Measurements from ENCODE around the gene UCP1. TPM values are rescaled to one million over a fixed set of nuclear protein-coding genes. Genes with fewer than 3 reads are reported as not detected.
A peak's percentile ranks its signal among the peaks of the same experiment; 100 is the strongest.

The UCP1 gene, protein sequence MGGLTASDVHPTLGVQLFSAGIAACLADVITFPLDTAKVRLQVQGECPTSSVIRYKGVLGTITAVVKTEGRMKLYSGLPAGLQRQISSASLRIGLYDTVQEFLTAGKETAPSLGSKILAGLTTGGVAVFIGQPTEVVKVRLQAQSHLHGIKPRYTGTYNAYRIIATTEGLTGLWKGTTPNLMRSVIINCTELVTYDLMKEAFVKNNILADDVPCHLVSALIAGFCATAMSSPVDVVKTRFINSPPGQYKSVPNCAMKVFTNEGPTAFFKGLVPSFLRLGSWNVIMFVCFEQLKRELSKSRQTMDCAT
- total RNA-seq (under 1 TPM in 2 of 7 donors, not detected in 5; 0.18 to 0.46 TPM), polyA plus RNA-seq (not detected)
- long read RNA-seq, donor 1 = 0 reads
- long read RNA-seq, donor 2 = 0 reads
- long read RNA-seq, donor 3 = 0 reads

DNA sequence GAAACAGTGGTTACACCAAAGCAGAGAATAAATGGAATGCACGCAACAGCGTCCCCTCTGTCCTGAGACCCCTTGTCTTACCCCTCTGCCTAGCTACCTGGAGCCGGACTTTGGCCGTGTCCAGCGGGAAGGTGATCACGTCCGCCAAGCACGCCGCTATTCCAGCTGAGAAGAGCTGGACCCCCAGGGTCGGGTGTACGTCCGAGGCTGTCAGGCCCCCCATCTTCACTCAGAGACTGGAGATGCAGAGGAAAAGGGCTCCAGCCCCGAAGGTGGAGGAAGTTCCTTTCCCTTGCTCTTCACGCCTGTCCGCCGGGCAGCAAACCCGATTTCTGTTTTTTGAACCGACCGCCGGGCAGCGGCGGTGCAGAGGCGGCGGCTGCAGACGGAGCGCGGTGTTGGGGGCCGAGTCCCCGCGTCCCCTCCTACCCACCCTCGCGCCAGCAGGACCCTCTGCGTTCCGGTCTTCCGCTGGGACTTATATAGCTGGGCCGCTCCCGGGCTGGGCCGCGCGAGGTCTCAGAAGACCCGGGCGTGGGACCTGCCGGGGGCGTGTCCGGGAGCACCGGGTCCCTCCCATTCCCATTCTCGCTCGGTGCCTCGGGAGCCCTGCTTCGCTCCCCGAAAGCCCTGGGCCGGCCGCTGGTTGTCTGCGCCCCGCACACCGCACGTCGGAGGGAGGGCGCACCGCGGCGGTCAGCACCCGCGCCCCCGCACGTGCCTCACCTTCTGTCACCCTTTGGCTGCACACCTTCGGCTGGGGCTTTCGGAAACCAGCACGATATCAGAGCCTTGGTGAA is at the start of gene UCP1:
Gene UCP1, minus strand, starts transcription at position 455 of the 800 bp plus-strand sequence. Its CDS starts 232 bp downstream, at position 223.
- intact Hi-C loops (cut with DNase I) = no loop called here
- 0 to 3% (median 1%) methylated on average over 62 to 69 of the region's 69 CpGs for WGBS, 3 donors
- no peak for TF ChIP-seq POLR2A (IDR thresholded peaks at IDR 0.05)
- no peak for TF ChIP-seq EP300 (IDR thresholded peaks at IDR 0.05)
- TF ChIP-seq, protein P1, sequence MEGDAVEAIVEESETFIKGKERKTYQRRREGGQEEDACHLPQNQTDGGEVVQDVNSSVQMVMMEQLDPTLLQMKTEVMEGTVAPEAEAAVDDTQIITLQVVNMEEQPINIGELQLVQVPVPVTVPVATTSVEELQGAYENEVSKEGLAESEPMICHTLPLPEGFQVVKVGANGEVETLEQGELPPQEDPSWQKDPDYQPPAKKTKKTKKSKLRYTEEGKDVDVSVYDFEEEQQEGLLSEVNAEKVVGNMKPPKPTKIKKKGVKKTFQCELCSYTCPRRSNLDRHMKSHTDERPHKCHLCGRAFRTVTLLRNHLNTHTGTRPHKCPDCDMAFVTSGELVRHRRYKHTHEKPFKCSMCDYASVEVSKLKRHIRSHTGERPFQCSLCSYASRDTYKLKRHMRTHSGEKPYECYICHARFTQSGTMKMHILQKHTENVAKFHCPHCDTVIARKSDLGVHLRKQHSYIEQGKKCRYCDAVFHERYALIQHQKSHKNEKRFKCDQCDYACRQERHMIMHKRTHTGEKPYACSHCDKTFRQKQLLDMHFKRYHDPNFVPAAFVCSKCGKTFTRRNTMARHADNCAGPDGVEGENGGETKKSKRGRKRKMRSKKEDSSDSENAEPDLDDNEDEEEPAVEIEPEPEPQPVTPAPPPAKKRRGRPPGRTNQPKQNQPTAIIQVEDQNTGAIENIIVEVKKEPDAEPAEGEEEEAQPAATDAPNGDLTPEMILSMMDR (IDR thresholded peaks at IDR 0.05) = no peak
- Histone ChIP-seq H3K9me3 (peaks cover 0 to 5% of the 10 kb centered on the region in 2 donors), H3K27me3 (no peaks in the 10 kb centered on the region), H3K27ac (no peak within 1 kb of the TSS), H3K4me3 (peak within 1 kb of the TSS; percentile 39), H3K36me3 (no peaks in the 10 kb centered on the region), H3K4me1 (ENCODE audit: insufficient read depth) (peaks cover 3% of the 10 kb centered on the region)
- peak in 4 of 5 donors; percentile 18 to 52 (median 28) for DNase-seq

DNA sequence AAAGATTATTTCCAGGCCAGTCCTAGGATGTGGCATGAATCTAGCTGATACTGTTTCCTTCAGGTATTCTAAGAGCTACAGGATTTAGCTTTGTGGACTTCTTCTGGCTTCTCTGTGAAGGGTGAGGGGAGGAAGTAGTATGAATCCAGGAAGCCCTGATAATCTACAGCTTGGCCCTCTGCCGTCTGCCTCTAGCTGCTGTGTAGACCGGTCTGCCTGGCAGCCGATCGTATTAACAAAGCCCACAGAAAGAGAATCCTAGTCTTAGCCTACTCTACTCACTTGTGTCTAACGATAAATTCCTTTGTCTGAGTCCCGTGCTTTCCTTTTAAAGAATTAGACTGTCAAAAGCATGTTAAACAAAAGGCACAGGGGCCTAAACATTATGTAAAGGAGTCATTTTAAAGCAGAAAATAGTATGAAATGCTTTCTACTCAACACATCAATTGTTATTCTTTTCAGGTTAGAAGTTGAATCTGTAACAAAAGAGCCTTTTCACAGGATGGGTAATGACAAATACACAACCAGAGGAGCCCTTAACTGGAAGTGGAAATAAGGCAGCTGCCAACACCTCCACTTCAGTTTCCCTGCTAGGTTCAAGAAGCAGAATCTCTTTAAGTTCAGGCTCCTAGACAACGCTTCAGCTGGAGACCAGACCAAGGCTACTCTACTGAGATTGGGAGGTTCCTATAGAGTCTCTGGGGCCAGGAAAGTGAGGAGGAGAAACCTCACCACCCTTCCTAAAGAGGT is 48.9 kb upstream of the UCP1 start:
- Histone ChIP-seq H3K27me3 (no peaks in the 10 kb centered on the region), H3K4me1 (ENCODE audit: insufficient read depth) (no peaks in the 10 kb centered on the region), H3K36me3 (no peaks in the 10 kb centered on the region), H3K4me3 (no peak overlapping the region), H3K27ac (no peak overlapping the region), H3K9me3 (no peaks in the 10 kb centered on the region)
- DNase-seq = no peak
- intact Hi-C loops (cut with DNase I) = no loop called here
- TF ChIP-seq, protein P1 (IDR thresholded peaks at IDR 0.05) = no peak
- TF ChIP-seq EP300 (IDR thresholded peaks at IDR 0.05) = no peak
- no peak for TF ChIP-seq POLR2A (IDR thresholded peaks at IDR 0.05)
- WGBS, 3 donors = 42 to 69% (median 51%) methylated on average over 7 of the region's 7 CpGs

GRCh38 chr4:140615451-140615850 is 46.7 kb upstream of the UCP1 start:
- Histone ChIP-seq H3K9me3 (no peaks in the 10 kb centered on the region), H3K27ac (no peak overlapping the region), H3K4me3 (no peak overlapping the region), H3K27me3 (no peaks in the 10 kb centered on the region), H3K4me1 (ENCODE audit: insufficient read depth) (no peaks in the 10 kb centered on the region), H3K36me3 (no peaks in the 10 kb centered on the region)
- intact Hi-C loops (cut with DNase I) = no loop called here
- TF ChIP-seq EP300 (IDR thresholded peaks at IDR 0.05) (no peak), POLR2A (IDR thresholded peaks at IDR 0.05) (no peak)
- TF ChIP-seq, protein P1 (IDR thresholded peaks at IDR 0.05) = no peak
- DNase-seq = no peak
- WGBS, 3 donors = 88 to 92% (median 89%) methylated on average over 1 of the region's 1 CpG

GRCh38 chr4:140612357-140612756 is 43.6 kb upstream of the UCP1 start:
- Histone ChIP-seq H3K27ac (no peak overlapping the region), H3K27me3 (no peaks in the 10 kb centered on the region), H3K4me1 (ENCODE audit: insufficient read depth) (no peaks in the 10 kb centered on the region), H3K9me3 (no peaks in the 10 kb centered on the region), H3K36me3 (no peaks in the 10 kb centered on the region), H3K4me3 (no peak overlapping the region)
- no peak for DNase-seq
- intact Hi-C loops (cut with DNase I) = no loop called here
- TF ChIP-seq EP300 (IDR thresholded peaks at IDR 0.05) (no peak), POLR2A (IDR thresholded peaks at IDR 0.05) (no peak)
- TF ChIP-seq, protein P1 (IDR thresholded peaks at IDR 0.05) = no peak
- WGBS, 3 donors = 2 to 14% (median 11%) methylated on average over 1 of the region's 1 CpG

Measured in ovary (tissue), 10 donors.